ENCODE results near the gene PIM1.

- TF ChIP-seq, protein P1, sequence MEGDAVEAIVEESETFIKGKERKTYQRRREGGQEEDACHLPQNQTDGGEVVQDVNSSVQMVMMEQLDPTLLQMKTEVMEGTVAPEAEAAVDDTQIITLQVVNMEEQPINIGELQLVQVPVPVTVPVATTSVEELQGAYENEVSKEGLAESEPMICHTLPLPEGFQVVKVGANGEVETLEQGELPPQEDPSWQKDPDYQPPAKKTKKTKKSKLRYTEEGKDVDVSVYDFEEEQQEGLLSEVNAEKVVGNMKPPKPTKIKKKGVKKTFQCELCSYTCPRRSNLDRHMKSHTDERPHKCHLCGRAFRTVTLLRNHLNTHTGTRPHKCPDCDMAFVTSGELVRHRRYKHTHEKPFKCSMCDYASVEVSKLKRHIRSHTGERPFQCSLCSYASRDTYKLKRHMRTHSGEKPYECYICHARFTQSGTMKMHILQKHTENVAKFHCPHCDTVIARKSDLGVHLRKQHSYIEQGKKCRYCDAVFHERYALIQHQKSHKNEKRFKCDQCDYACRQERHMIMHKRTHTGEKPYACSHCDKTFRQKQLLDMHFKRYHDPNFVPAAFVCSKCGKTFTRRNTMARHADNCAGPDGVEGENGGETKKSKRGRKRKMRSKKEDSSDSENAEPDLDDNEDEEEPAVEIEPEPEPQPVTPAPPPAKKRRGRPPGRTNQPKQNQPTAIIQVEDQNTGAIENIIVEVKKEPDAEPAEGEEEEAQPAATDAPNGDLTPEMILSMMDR (IDR thresholded peaks at IDR 0.05): peak in 1 of 3 donors; percentile 94
- TF ChIP-seq POLR2A (IDR thresholded peaks at IDR 0.05): no peak
Measured at GRCh38 chr6:37210313-37210968, 40.5 kb downstream of the PIM1 start.

Measured in lower leg skin (tissue), 3 donors.